ENCODE data around the gene SUGCT.

Gene SUGCT

GRCh38 chr7:40659231-40659630, 524.4 kb downstream of the SUGCT start:
- no peaks in the 10 kb centered on the region for H3K27me3 ChIP-seq (ENCODE audit: control insufficient read depth in 1 of 2, insufficient read depth in 2 of 2, low read length in 2 of 2)
- no peak overlapping the region for H3K9ac ChIP-seq (ENCODE audit: low read length in 2 of 2)
- no peaks in the 10 kb centered on the region for H3K4me1 ChIP-seq (ENCODE audit: control insufficient read depth, insufficient read depth, low read length)
- no peak overlapping the region for H3K27ac ChIP-seq (ENCODE audit: low read length)
- H3K36me3 ChIP-seq (ENCODE audit: control insufficient read depth in 2 of 2, insufficient read depth in 2 of 2, low read length in 2 of 2), result no peaks in the 10 kb centered on the region
- H3K4me3 ChIP-seq (ENCODE audit: low read length in 2 of 2), result no peak overlapping the region
- H3K9me3 ChIP-seq (ENCODE audit: control insufficient read depth in 2 of 2, low read length in 2 of 2), result no peaks in the 10 kb centered on the region

GRCh38 chr7:40673285-40673684, 538.5 kb downstream of the SUGCT start:
- H3K27ac ChIP-seq (ENCODE audit: low read length), result no peak overlapping the region
- H3K4me3 ChIP-seq (ENCODE audit: low read length in 2 of 2), result no peak overlapping the region
- H3K9me3 ChIP-seq (ENCODE audit: control insufficient read depth in 2 of 2, low read length in 2 of 2), result no peaks in the 10 kb centered on the region
- H3K36me3 ChIP-seq (ENCODE audit: control insufficient read depth in 2 of 2, insufficient read depth in 2 of 2, low read length in 2 of 2), result no peaks in the 10 kb centered on the region
- H3K4me1 ChIP-seq (ENCODE audit: control insufficient read depth, insufficient read depth, low read length), result no peaks in the 10 kb centered on the region
- no peaks in the 10 kb centered on the region for H3K27me3 ChIP-seq (ENCODE audit: control insufficient read depth in 1 of 2, insufficient read depth in 2 of 2, low read length in 2 of 2)
- no peak overlapping the region for H3K9ac ChIP-seq (ENCODE audit: low read length in 2 of 2)

GRCh38 chr7:40674316-40674715, 539.5 kb downstream of the SUGCT start:
- Histone ChIP-seq H3K36me3 (ENCODE audit: control insufficient read depth in 2 of 2, insufficient read depth in 2 of 2, low read length in 2 of 2) (no peaks in the 10 kb centered on the region), H3K9me3 (ENCODE audit: control insufficient read depth in 2 of 2, low read length in 2 of 2) (no peaks in the 10 kb centered on the region), H3K9ac (ENCODE audit: low read length in 2 of 2) (no peak overlapping the region)

GRCh38 chr7:40675741-40676140, 540.9 kb downstream of the SUGCT start:
- Histone ChIP-seq H3K4me1 (ENCODE audit: control insufficient read depth, insufficient read depth, low read length) (no peaks in the 10 kb centered on the region), H3K9me3 (ENCODE audit: control insufficient read depth in 2 of 2, low read length in 2 of 2) (no peaks in the 10 kb centered on the region), H3K27ac (ENCODE audit: low read length) (no peak overlapping the region), H3K4me3 (ENCODE audit: low read length in 2 of 2) (no peak overlapping the region), H3K36me3 (ENCODE audit: control insufficient read depth in 2 of 2, insufficient read depth in 2 of 2, low read length in 2 of 2) (no peaks in the 10 kb centered on the region), H3K9ac (ENCODE audit: low read length in 2 of 2) (no peak overlapping the region), H3K27me3 (ENCODE audit: control insufficient read depth in 1 of 2, insufficient read depth in 2 of 2, low read length in 2 of 2) (no peaks in the 10 kb centered on the region)

More at GRCh38 chr7:40674316-40674715, 539.5 kb downstream of the SUGCT start:
- Histone ChIP-seq H3K27me3 (ENCODE audit: control insufficient read depth in 1 of 2, insufficient read depth in 2 of 2, low read length in 2 of 2) (no peaks in the 10 kb centered on the region), H3K4me1 (ENCODE audit: control insufficient read depth, insufficient read depth, low read length) (no peaks in the 10 kb centered on the region), H3K27ac (ENCODE audit: low read length) (no peak overlapping the region), H3K4me3 (ENCODE audit: low read length in 2 of 2) (no peak overlapping the region)

GRCh38 chr7:40676221-40676620, 541.4 kb downstream of the SUGCT start:
- no peak overlapping the region for H3K9ac ChIP-seq (ENCODE audit: low read length in 2 of 2)
- H3K27ac ChIP-seq (ENCODE audit: low read length), result no peak overlapping the region
- no peaks in the 10 kb centered on the region for H3K9me3 ChIP-seq (ENCODE audit: control insufficient read depth in 2 of 2, low read length in 2 of 2)
- H3K4me3 ChIP-seq (ENCODE audit: low read length in 2 of 2), result no peak overlapping the region
- no peaks in the 10 kb centered on the region for H3K27me3 ChIP-seq (ENCODE audit: control insufficient read depth in 1 of 2, insufficient read depth in 2 of 2, low read length in 2 of 2)
- H3K4me1 ChIP-seq (ENCODE audit: control insufficient read depth, insufficient read depth, low read length), result no peaks in the 10 kb centered on the region
- H3K36me3 ChIP-seq (ENCODE audit: control insufficient read depth in 2 of 2, insufficient read depth in 2 of 2, low read length in 2 of 2), result no peaks in the 10 kb centered on the region

GRCh38 chr7:40680657-40681056, 545.9 kb downstream of the SUGCT start:
- no peak overlapping the region for H3K9ac ChIP-seq (ENCODE audit: low read length in 2 of 2)
- no peaks in the 10 kb centered on the region for H3K27me3 ChIP-seq (ENCODE audit: control insufficient read depth in 1 of 2, insufficient read depth in 2 of 2, low read length in 2 of 2)
- H3K27ac ChIP-seq (ENCODE audit: low read length), result no peak overlapping the region
- H3K4me1 ChIP-seq (ENCODE audit: control insufficient read depth, insufficient read depth, low read length), result peaks cover 4% of the 10 kb centered on the region
- H3K36me3 ChIP-seq (ENCODE audit: control insufficient read depth in 2 of 2, insufficient read depth in 2 of 2, low read length in 2 of 2), result no peaks in the 10 kb centered on the region
- H3K9me3 ChIP-seq (ENCODE audit: control insufficient read depth in 2 of 2, low read length in 2 of 2), result peaks cover 0 to 4% of the 10 kb centered on the region in 2 donors
- no peak overlapping the region for H3K4me3 ChIP-seq (ENCODE audit: low read length in 2 of 2)

- H3K27ac ChIP-seq (ENCODE audit: low read length), result no peak overlapping the region
- no peaks in the 10 kb centered on the region for H3K36me3 ChIP-seq (ENCODE audit: control insufficient read depth in 2 of 2, insufficient read depth in 2 of 2, low read length in 2 of 2)
- no peak overlapping the region for H3K4me3 ChIP-seq (ENCODE audit: low read length in 2 of 2)
Measured at GRCh38 chr7:40682696-40683095, 547.9 kb downstream of the SUGCT start.

GRCh38 chr7:40694026-40694809, 559.4 kb downstream of the SUGCT start:
- H3K27ac ChIP-seq (ENCODE audit: low read length), result no peak overlapping the region

More at GRCh38 chr7:40682696-40683095, 547.9 kb downstream of the SUGCT start:
- Histone ChIP-seq H3K27me3 (ENCODE audit: control insufficient read depth in 1 of 2, insufficient read depth in 2 of 2, low read length in 2 of 2) (no peaks in the 10 kb centered on the region), H3K9me3 (ENCODE audit: control insufficient read depth in 2 of 2, low read length in 2 of 2) (peaks cover 0 to 4% of the 10 kb centered on the region in 2 donors), H3K9ac (ENCODE audit: low read length in 2 of 2) (no peak overlapping the region), H3K4me1 (ENCODE audit: control insufficient read depth, insufficient read depth, low read length) (peaks cover 4% of the 10 kb centered on the region)

GRCh38 chr7:40694991-40695390, 560.2 kb downstream of the SUGCT start:
- no peaks in the 10 kb centered on the region for H3K4me1 ChIP-seq (ENCODE audit: control insufficient read depth, insufficient read depth, low read length)
- no peak overlapping the region for H3K9ac ChIP-seq (ENCODE audit: low read length in 2 of 2)
- H3K4me3 ChIP-seq (ENCODE audit: low read length in 2 of 2), result no peak overlapping the region
- no peaks in the 10 kb centered on the region for H3K27me3 ChIP-seq (ENCODE audit: control insufficient read depth in 1 of 2, insufficient read depth in 2 of 2, low read length in 2 of 2)
- no peaks in the 10 kb centered on the region for H3K36me3 ChIP-seq (ENCODE audit: control insufficient read depth in 2 of 2, insufficient read depth in 2 of 2, low read length in 2 of 2)
- H3K27ac ChIP-seq (ENCODE audit: low read length), result no peak overlapping the region
- no peaks in the 10 kb centered on the region for H3K9me3 ChIP-seq (ENCODE audit: control insufficient read depth in 2 of 2, low read length in 2 of 2)

More at GRCh38 chr7:40694026-40694809, 559.4 kb downstream of the SUGCT start:
- H3K27me3 ChIP-seq (ENCODE audit: control insufficient read depth in 1 of 2, insufficient read depth in 2 of 2, low read length in 2 of 2), result no peaks in the 10 kb centered on the region
- no peaks in the 10 kb centered on the region for H3K9me3 ChIP-seq (ENCODE audit: control insufficient read depth in 2 of 2, low read length in 2 of 2)
- H3K4me3 ChIP-seq (ENCODE audit: low read length in 2 of 2), result no peak overlapping the region
- H3K4me1 ChIP-seq (ENCODE audit: control insufficient read depth, insufficient read depth, low read length), result no peaks in the 10 kb centered on the region
- no peaks in the 10 kb centered on the region for H3K36me3 ChIP-seq (ENCODE audit: control insufficient read depth in 2 of 2, insufficient read depth in 2 of 2, low read length in 2 of 2)
- H3K9ac ChIP-seq (ENCODE audit: low read length in 2 of 2), result no peak overlapping the region

- Histone ChIP-seq H3K4me3 (ENCODE audit: low read length in 2 of 2) (no peak overlapping the region), H3K27me3 (ENCODE audit: control insufficient read depth in 1 of 2, insufficient read depth in 2 of 2, low read length in 2 of 2) (no peaks in the 10 kb centered on the region), H3K9me3 (ENCODE audit: control insufficient read depth in 2 of 2, low read length in 2 of 2) (no peaks in the 10 kb centered on the region), H3K9ac (ENCODE audit: low read length in 2 of 2) (no peak overlapping the region), H3K4me1 (ENCODE audit: control insufficient read depth, insufficient read depth, low read length) (no peaks in the 10 kb centered on the region), H3K27ac (ENCODE audit: low read length) (no peak overlapping the region), H3K36me3 (ENCODE audit: control insufficient read depth in 2 of 2, insufficient read depth in 2 of 2, low read length in 2 of 2) (no peaks in the 10 kb centered on the region)
Measured at GRCh38 chr7:40697653-40698052, 562.8 kb downstream of the SUGCT start.

GRCh38 chr7:40698214-40698920, 563.6 kb downstream of the SUGCT start:
- no peaks in the 10 kb centered on the region for H3K36me3 ChIP-seq (ENCODE audit: control insufficient read depth in 2 of 2, insufficient read depth in 2 of 2, low read length in 2 of 2)
- no peak overlapping the region for H3K9ac ChIP-seq (ENCODE audit: low read length in 2 of 2)
- H3K9me3 ChIP-seq (ENCODE audit: control insufficient read depth in 2 of 2, low read length in 2 of 2), result no peaks in the 10 kb centered on the region
- no peaks in the 10 kb centered on the region for H3K27me3 ChIP-seq (ENCODE audit: control insufficient read depth in 1 of 2, insufficient read depth in 2 of 2, low read length in 2 of 2)
- no peaks in the 10 kb centered on the region for H3K4me1 ChIP-seq (ENCODE audit: control insufficient read depth, insufficient read depth, low read length)
- H3K27ac ChIP-seq (ENCODE audit: low read length), result no peak overlapping the region
- no peak overlapping the region for H3K4me3 ChIP-seq (ENCODE audit: low read length in 2 of 2)
